Lower lobe of right lung (tissue), 2 donors: ENCODE results near the gene LIPT1. TPM values are rescaled to one million over a fixed set of nuclear protein-coding genes. Genes with fewer than 3 reads are reported as not detected.

Experiments used
- ATAC-seq, 2 donors: fragments of 200-7000 bp; cut with Tn5 transposase; one replicate each; pipeline ENCODE4 v1.9.1; 2020 to 2022; ENCODE audit warnings: mild to moderate bottlenecking in 2 of 2, moderate library complexity in 2 of 2
- DNase-seq: peaks from one replicate; pipeline ENCODE4 v3.0.0-alpha.2; 2020
- H3K27ac ChIP-seq: fragments of 200-600 bp; one replicate; pipeline ENCODE4 v1.8.0; 2022
- H3K27me3 ChIP-seq: fragments of 200-600 bp; one replicate; pipeline ENCODE4 v1.8.0; 2022; ENCODE audit warnings: low read depth
- H3K36me3 ChIP-seq: fragments of 200-600 bp; one replicate; pipeline ENCODE4 v1.8.0; 2022; ENCODE audit warnings: mild to moderate bottlenecking
- H3K4me1 ChIP-seq: fragments of 200-600 bp; one replicate; pipeline ENCODE4 v1.8.0; 2022
- H3K4me3 ChIP-seq: fragments of 200-600 bp; one replicate; pipeline ENCODE4 v1.8.0; 2022; ENCODE audit warnings: mild to moderate bottlenecking
- H3K9me3 ChIP-seq: fragments of 200-600 bp; one replicate; pipeline ENCODE4 v1.8.0; 2022
- intact Hi-C: fragments of 100-400 bp; cut with DNase I; formaldehyde crosslinking; loops from one replicate; pipeline ENCODE4 v1.11.0; 2022
- total RNA-seq: library from RNA; stranded (reverse); fragmentation: NEBNext Ultra II Directional; extraction: Animal tissue kit (Norgen Biotek cat#: 25700); gene quantifications from one replicate; pipeline ENCODE4 v1.2.1, GENCODE V29; 2021
- TF ChIP-seq, protein P1 (sequence below): fragments of 200-600 bp; IDR thresholded peaks from one replicate; pipeline ENCODE4 v1.8.0; 2022; ENCODE audit warnings: antibody characterized with exemption, mild to moderate bottlenecking
- donor health status: DM: no; HTN: yes; CAD: no; lungs with severe emphysema.

The LIPT1 gene
- total RNA-seq, 1 donor from 2014 or later, result 6.2 TPM

DNA sequence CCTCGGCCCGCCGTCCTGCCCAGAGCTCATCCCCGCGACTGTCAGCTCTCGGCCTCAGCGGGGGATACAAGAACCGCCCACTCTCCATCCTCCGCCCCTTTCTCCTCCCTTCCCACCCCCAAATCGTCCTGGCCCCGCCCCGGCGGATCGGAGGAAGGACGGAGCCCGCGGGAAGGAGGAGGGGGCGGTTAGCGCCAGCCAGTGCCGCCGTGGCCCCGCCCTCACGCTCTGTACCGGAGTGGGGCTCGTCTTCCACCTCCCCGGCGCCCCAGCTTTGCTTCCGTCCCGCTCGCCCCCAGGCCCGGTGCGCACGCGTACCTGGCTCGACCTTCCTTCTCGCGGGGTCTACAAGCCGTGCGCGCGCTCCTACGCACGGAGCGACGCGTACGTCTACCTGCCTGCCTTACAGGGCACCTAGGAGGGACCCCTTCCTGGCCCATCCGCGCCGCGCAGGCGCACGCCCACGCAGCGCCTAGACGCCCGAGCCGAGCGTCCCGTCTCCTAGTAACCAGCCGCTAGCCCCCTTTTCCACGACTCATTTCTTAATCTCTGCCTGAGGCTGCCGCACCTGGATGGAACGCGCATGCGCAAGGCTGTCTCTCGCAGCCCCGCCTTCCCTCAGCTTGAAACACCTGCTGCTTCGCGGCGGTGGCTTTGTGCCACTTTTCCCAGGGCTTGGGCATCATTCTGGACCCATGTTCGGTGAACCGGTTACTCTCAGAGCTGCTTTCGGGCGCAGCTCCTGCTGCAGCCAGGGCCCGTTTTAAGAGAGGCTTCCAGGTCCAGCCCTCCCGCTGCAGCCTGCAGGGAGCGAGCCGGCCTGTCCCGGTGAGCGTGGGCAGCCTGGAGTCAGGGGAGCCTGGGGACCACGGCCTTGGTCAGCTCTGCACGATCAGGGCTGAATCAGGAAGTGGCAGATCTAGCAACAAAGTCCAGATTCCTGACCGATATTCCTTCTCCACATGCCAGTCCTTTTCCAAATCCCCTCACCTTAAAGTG is 13.4 kb upstream of the LIPT1 start, which contains the start of gene C2orf15:
TSS of gene C2orf15 (plus strand) at position 598 of the 999 bp plus-strand sequence. CDS start 8,852 bp downstream, outside the sequence.
- Histone ChIP-seq H3K27ac (peak within 1 kb of the TSS; percentile 79), H3K4me1 (peaks cover 14% of the 10 kb centered on the region), H3K4me3 (peak within 1 kb of the TSS; percentile 65), H3K27me3 (no peaks in the 10 kb centered on the region), H3K9me3 (no peaks in the 10 kb centered on the region), H3K36me3 (no peaks in the 10 kb centered on the region)
- TF ChIP-seq, protein P1, sequence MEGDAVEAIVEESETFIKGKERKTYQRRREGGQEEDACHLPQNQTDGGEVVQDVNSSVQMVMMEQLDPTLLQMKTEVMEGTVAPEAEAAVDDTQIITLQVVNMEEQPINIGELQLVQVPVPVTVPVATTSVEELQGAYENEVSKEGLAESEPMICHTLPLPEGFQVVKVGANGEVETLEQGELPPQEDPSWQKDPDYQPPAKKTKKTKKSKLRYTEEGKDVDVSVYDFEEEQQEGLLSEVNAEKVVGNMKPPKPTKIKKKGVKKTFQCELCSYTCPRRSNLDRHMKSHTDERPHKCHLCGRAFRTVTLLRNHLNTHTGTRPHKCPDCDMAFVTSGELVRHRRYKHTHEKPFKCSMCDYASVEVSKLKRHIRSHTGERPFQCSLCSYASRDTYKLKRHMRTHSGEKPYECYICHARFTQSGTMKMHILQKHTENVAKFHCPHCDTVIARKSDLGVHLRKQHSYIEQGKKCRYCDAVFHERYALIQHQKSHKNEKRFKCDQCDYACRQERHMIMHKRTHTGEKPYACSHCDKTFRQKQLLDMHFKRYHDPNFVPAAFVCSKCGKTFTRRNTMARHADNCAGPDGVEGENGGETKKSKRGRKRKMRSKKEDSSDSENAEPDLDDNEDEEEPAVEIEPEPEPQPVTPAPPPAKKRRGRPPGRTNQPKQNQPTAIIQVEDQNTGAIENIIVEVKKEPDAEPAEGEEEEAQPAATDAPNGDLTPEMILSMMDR, result no peak
- ATAC-seq, result peak; percentile 99
- intact Hi-C loops, result no loop called here
- DNase-seq, result peak; percentile 97

- H3K27me3 ChIP-seq, result no peaks in the 10 kb centered on the region
- H3K4me1 ChIP-seq, result peaks cover 13% of the 10 kb centered on the region
- ATAC-seq (no peak), DNase-seq (no peak)
- H3K4me3 ChIP-seq, result no peak overlapping the region
- H3K9me3 ChIP-seq, result no peaks in the 10 kb centered on the region
- H3K27ac ChIP-seq, result no peak overlapping the region
- intact Hi-C loops, result no loop called here
- H3K36me3 ChIP-seq, result no peaks in the 10 kb centered on the region
- TF ChIP-seq, protein P1, result no peak
Observed at GRCh38 chr2:99150706-99151105, 4.1 kb upstream of the LIPT1 start.

- no peak overlapping the region for H3K27ac ChIP-seq
Observed at GRCh38 chr2:99152199-99152895, 2.4 kb upstream of the LIPT1 start.

GRCh38 chr2:99153921-99154604 is 704 bp upstream of the LIPT1 start:
- intact Hi-C loops, result no loop called here

More at GRCh38 chr2:99152199-99152895, 2.4 kb upstream of the LIPT1 start:
- intact Hi-C loops, result no loop called here
- H3K4me3 ChIP-seq, result no peak overlapping the region
- no peaks in the 10 kb centered on the region for H3K9me3 ChIP-seq
- H3K4me1 ChIP-seq, result peaks cover 22% of the 10 kb centered on the region
- TF ChIP-seq, protein P1, result no peak
- ATAC-seq, result no peak
- H3K36me3 ChIP-seq, result peaks cover 7% of the 10 kb centered on the region
- no peak for DNase-seq
- no peaks in the 10 kb centered on the region for H3K27me3 ChIP-seq

More at GRCh38 chr2:99153921-99154604, 704 bp upstream of the LIPT1 start:
- TF ChIP-seq, protein P1, result no peak
- peaks cover 22% of the 10 kb centered on the region for H3K4me1 ChIP-seq
- H3K4me3 ChIP-seq, result peak overlapping the region; percentile 74
- peak overlapping the region; percentile 83 for H3K27ac ChIP-seq
- H3K36me3 ChIP-seq, result peaks cover 25% of the 10 kb centered on the region
- no peaks in the 10 kb centered on the region for H3K9me3 ChIP-seq
- no peaks in the 10 kb centered on the region for H3K27me3 ChIP-seq
- ATAC-seq, result peak in 1 of 2 donors; percentile 2
- no peak for DNase-seq
